Sigmoid colon (tissue), 7 donors: ENCODE results near the gene SHISA5. TPM values are rescaled to one million over a fixed set of nuclear protein-coding genes. Genes with fewer than 3 reads are reported as not detected.

ENCODE experiments used
- DNase-seq: peaks from one replicate; pipeline ENCODE4 v3.0.0-alpha.2; 2019
- H3K27ac ChIP-seq, 4 donors: fragments of 200-600 bp; sonication (generic); one replicate each; pipeline ENCODE4 v1.5.1; 2016 to 2019; ENCODE audit warnings: mild to moderate bottlenecking in 1 of 4
- H3K27me3 ChIP-seq, 3 donors: fragments of 200-600 bp; sonication (generic); one replicate each; pipeline ENCODE4 v1.5.1; 2019; ENCODE audit warnings: mild to moderate bottlenecking in 1 of 3
- H3K36me3 ChIP-seq, 4 donors: fragments of 200-600 bp; sonication (generic); one replicate each; pipeline ENCODE4 v1.5.1; 2016 to 2019
- H3K4me1 ChIP-seq, 4 donors: fragments of 200-600 bp; sonication (generic); one replicate each; pipeline ENCODE4 v1.5.1; 2017 to 2019
- H3K4me3 ChIP-seq, 4 donors: fragments of 200-600 bp; sonication (generic); one replicate each; pipeline ENCODE4 v1.5.1; 2017 to 2019; ENCODE audit warnings: mild to moderate bottlenecking in 2 of 4, moderate library complexity in 1 of 4
- H3K9me3 ChIP-seq, 4 donors: fragments of 200-600 bp in 3 of 4; sonication (generic) in 3 of 4; one replicate each; pipeline versions ENCODE4 v1.5.1 to v1.6.1; 2013 to 2019
- EP300 ChIP-seq, 4 donors: sonication (generic); formaldehyde crosslinking; IDR thresholded peaks; one replicate each; pipeline ENCODE4 v1.6.1; 2017; ENCODE audit warnings: antibody characterized with exemption in 4 of 4
- POLR2A ChIP-seq, 2 donors: fragments of 450-650 bp; IDR thresholded peaks; one replicate each; pipeline ENCODE4 v1.6.1; 2016; ENCODE audit warnings: antibody characterized with exemption in 2 of 2, mild to moderate bottlenecking in 2 of 2, moderate library complexity in 2 of 2
- POLR2AphosphoS5 ChIP-seq, 4 donors: sonication (generic); formaldehyde crosslinking; IDR thresholded peaks; one replicate each; pipeline ENCODE4 v1.6.1; 2017; ENCODE audit warnings: antibody characterized with exemption in 4 of 4
- WGBS, 2 donors: extraction: QIAGEN DNeasy Blood & Tissue Kit; methylation state at CpG; one replicate each; pipeline ENCODE4 v1.1.7; 2013; 5-methylcytosine and 5-hydroxymethylcytosine counted together
- intact Hi-C: fragments of 100-400 bp; cut with DNase I; formaldehyde crosslinking; loops from one replicate; pipeline ENCODE4 v1.15.1; 2023
- polyA plus RNA-seq, 3 donors: library from polyadenylated mRNA; stranded (reverse); fragments of 200-250 nt; gene quantifications; one replicate each; pipeline ENCODE4 v1.2.3, GENCODE V29; 2013
- total RNA-seq, 4 donors: library from RNA; depleted of rRNA; stranded (reverse); fragments of >200 nt; gene quantifications; one replicate each; pipeline ENCODE4 v1.1.0, GENCODE V29; 2016
- TF ChIP-seq, protein P1 (sequence below), 4 experiments: fragments of 450-650 bp in 3 of 4; fragments of 200-600 bp in 1 of 4; IDR thresholded peaks; one replicate each; pipeline ENCODE4 v1.5.1; 2016 to 2019; ENCODE audit warnings: antibody characterized with exemption in 4 of 4, mild to moderate bottlenecking in 3 of 4, moderate library complexity in 2 of 4
- donor health status: healthy with polysubstance abuse.
- donor health status: Bipolar disorder and iron deficiency.
- donor health status: healthy.

SHISA5 gene
- total and polyA plus RNA-seq, 7 donors: 57.7 to 142 (median 70.3) TPM

DNA sequence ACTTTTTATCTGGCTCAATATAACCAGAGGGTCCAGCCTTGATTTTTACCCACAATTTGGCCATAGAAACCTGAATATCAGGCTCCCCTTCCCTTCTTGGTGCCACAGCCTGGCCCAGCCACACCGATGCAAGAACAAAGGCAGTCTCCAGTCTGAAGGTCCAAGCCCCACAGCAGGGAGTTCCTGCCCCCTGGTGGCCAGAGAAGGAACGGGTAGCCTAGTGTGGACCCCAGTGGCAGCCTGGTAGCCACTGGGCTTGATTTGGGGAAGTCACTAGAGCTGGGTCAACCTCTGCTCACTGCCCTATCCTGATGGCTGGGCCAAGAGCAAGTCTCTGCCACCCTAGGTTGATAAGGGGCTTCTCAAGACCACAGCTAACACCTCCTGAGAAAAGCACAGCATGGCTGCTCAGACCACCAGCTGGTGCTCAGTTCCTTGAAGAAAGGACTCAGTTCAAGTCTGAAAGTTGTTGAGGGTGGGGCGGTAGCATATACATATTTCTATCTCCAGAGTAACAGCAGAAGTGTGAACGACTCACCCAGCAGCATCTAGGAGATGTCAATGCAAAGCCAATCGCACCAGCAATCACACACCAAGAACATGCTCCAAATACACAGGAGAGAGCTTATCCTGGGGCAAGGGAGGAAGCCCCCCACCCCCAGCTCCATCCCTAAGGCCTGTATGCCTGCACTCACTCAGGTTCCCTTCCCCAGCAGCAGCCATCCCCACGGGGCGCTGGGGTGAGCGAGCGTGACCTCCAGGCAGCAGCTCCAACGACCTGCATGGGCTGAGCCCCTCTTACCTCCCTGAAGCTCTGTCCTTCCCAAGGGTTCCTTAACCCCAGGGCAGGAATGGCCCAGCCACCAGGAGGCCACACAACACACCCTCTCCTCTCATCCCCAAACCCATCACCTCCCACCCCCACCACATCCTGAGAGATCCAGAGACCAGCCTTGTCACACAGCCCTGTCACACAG, 45.0 kb upstream of the SHISA5 start:
- WGBS, 2 donors: 68 to 72% methylated on average over 10 of the region's 10 CpGs
- H3K4me3 ChIP-seq: no peak overlapping the region
- H3K4me1 ChIP-seq: peaks cover 0 to 5% (median 0%) of the 10 kb centered on the region in 4 donors
- H3K9me3 ChIP-seq: no peaks in the 10 kb centered on the region
- DNase-seq: peak; percentile 91
- intact Hi-C loops: loop anchor here (1.0 to 2.0 kb wide), 2 partner anchors 46 to 84 kb away; no protein-coding TSS in a partner anchor
- no peak overlapping the region for H3K27ac ChIP-seq
- TF ChIP-seq EP300 (IDR thresholded peaks at IDR 0.05): no peak
- TF ChIP-seq, protein P1, sequence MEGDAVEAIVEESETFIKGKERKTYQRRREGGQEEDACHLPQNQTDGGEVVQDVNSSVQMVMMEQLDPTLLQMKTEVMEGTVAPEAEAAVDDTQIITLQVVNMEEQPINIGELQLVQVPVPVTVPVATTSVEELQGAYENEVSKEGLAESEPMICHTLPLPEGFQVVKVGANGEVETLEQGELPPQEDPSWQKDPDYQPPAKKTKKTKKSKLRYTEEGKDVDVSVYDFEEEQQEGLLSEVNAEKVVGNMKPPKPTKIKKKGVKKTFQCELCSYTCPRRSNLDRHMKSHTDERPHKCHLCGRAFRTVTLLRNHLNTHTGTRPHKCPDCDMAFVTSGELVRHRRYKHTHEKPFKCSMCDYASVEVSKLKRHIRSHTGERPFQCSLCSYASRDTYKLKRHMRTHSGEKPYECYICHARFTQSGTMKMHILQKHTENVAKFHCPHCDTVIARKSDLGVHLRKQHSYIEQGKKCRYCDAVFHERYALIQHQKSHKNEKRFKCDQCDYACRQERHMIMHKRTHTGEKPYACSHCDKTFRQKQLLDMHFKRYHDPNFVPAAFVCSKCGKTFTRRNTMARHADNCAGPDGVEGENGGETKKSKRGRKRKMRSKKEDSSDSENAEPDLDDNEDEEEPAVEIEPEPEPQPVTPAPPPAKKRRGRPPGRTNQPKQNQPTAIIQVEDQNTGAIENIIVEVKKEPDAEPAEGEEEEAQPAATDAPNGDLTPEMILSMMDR (IDR thresholded peaks at IDR 0.05): peak; percentile 88 to 96 (median 94)
- no peaks in the 10 kb centered on the region for H3K27me3 ChIP-seq
- H3K36me3 ChIP-seq: peaks cover 0 to 4% (median 0%) of the 10 kb centered on the region in 4 donors

DNA sequence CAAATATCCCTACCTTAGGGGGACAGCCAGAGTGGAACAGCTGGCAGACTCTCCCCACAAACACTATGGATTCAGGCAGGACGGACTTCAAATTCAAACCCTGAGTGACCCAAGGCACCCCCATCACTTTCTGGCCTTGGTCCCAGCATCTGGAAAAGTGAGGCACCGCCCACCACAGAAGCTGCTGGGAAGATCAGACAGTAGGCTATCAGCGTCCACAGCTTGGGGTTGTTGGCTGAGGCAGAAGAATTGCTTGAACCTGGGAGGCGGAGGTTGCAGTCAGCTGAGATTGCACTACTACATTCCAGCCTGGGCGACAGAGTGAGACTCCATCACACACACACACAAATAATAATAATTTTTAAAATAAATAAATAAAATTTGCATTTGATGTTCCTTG, 44.2 kb upstream of the SHISA5 start:
- Histone ChIP-seq H3K4me1 (peaks cover 0 to 5% (median 0%) of the 10 kb centered on the region in 4 donors), H3K9me3 (no peaks in the 10 kb centered on the region), H3K36me3 (peaks cover 0 to 4% (median 0%) of the 10 kb centered on the region in 4 donors), H3K27ac (no peak overlapping the region), H3K27me3 (no peaks in the 10 kb centered on the region), H3K4me3 (no peak overlapping the region)
- intact Hi-C loops: loop anchor here (1.0 to 2.0 kb wide), 2 partner anchors 45 to 83 kb away; no protein-coding TSS in a partner anchor
- WGBS, 2 donors: 89% methylated on average over 5 of the region's 5 CpGs
- no peak for TF ChIP-seq POLR2A (IDR thresholded peaks at IDR 0.05)
- TF ChIP-seq POLR2AphosphoS5 (IDR thresholded peaks at IDR 0.05): no peak
- TF ChIP-seq EP300 (IDR thresholded peaks at IDR 0.05): no peak
- TF ChIP-seq, protein P1 (IDR thresholded peaks at IDR 0.05): no peak
- DNase-seq: no peak

DNA sequence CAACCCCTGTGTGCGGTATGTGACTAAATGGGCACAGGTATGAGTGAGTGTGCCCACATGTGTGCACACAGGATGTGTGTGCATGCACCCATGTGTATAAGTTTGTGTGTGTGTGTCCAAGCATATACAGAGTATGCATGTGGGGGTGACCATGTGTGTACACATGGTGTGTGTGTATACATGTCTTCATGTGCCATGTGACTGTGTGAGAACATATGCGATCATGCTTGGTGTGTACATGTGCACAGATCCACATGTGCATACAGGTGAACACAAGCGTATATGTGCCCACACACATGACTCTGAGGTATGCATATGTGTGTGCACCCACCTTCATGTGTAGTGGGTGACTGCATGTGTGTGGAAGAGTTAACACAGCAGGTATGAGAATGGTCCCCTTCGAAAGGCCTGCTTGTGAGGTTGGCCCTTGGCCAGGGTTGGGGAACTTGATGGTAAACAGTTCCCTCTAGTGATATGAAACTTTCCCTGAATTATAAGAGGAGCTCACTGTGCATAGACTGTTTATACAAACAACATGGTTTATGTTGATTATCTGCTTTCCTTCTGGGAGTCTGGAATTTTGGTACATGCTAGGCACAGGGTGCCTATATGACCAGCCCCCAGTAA, 42.3 kb upstream of the SHISA5 start:
- WGBS, 2 donors: 83 to 88% methylated on average over 4 of the region's 4 CpGs
- no peak overlapping the region for H3K27ac ChIP-seq
- H3K36me3 ChIP-seq: peaks cover 0 to 4% (median 0%) of the 10 kb centered on the region in 4 donors
- DNase-seq: no peak
- H3K9me3 ChIP-seq: no peaks in the 10 kb centered on the region
- TF ChIP-seq, protein P1 (IDR thresholded peaks at IDR 0.05): no peak
- no peak for TF ChIP-seq EP300 (IDR thresholded peaks at IDR 0.05)
- TF ChIP-seq POLR2AphosphoS5 (IDR thresholded peaks at IDR 0.05): no peak
- TF ChIP-seq POLR2A (IDR thresholded peaks at IDR 0.05): no peak
- peaks cover 0 to 5% (median 0%) of the 10 kb centered on the region in 4 donors for H3K4me1 ChIP-seq
- no peak overlapping the region for H3K4me3 ChIP-seq
- intact Hi-C loops: no loop called here
- no peaks in the 10 kb centered on the region for H3K27me3 ChIP-seq

DNA sequence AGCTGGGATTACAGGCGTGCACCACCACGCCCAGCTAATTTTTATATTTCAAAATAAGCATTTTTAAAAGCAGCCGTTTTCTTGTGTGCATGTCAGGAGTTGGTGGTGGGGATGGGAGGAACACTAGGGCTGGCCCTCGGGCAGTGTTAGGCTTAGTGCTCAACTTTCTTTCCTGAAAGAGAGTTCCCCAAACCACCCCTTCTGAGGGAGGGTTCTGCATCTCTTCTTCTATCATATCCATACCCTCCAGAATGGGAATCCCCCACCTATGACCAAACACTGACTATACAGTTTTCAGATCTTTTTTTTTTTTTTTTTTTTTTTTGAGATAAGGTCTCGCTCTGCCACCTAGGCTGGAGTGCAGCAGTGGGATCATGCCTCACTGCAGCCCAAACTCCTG, 40.2 kb upstream of the SHISA5 start:
- no peak for TF ChIP-seq POLR2AphosphoS5 (IDR thresholded peaks at IDR 0.05)
- TF ChIP-seq, protein P1 (IDR thresholded peaks at IDR 0.05): no peak
- TF ChIP-seq EP300 (IDR thresholded peaks at IDR 0.05): no peak
- TF ChIP-seq POLR2A (IDR thresholded peaks at IDR 0.05): no peak
- Histone ChIP-seq H3K36me3 (peaks cover 0 to 4% (median 0%) of the 10 kb centered on the region in 4 donors), H3K27me3 (no peaks in the 10 kb centered on the region), H3K27ac (no peak overlapping the region), H3K9me3 (no peaks in the 10 kb centered on the region), H3K4me1 (peaks cover 0 to 5% (median 0%) of the 10 kb centered on the region in 4 donors), H3K4me3 (no peak overlapping the region)
- no peak for DNase-seq
- WGBS, 2 donors: 86 to 87% methylated on average over 5 of the region's 5 CpGs
- intact Hi-C loops: no loop called here
